Caki2 (cell line): ENCODE measurements around the gene NWD2. TPM values are rescaled to one million over a fixed set of nuclear protein-coding genes. Genes with fewer than 3 reads are reported as not detected.
A peak's percentile ranks its signal among the peaks of the same experiment; 100 is the strongest.
"Not testable (repeated sequence)": the region's sequence is repeated elsewhere in the genome, so short reads cannot be mapped to it uniquely, and the experiment has no call there.

ENCODE experiments used
- DNase-seq: peaks from one replicate; pipeline ENCODE4 v3.0.0-alpha.2; 2015; ENCODE audit warnings: low read depth
- in situ Hi-C: cut with HindIII; loops from 2 replicates; pipeline ENCODE4 v1.10.0; 2016; ENCODE audit warnings: low sequenced_read_pairs, low pct_unique_long_range_greater_than_20kb, mixed read lengths
- total RNA-seq: library from RNA; depleted of rRNA; stranded (reverse); fragments of >200 nt; shearing (Covaris generic); gene quantifications from 2 replicates; pipeline ENCODE4 v1.2.3, GENCODE V29; 2014; ENCODE audit warnings: low replicate concordance

NWD2 gene
- total RNA-seq, 1 experiment from 2014 or later, result not detected

GRCh38 chr4:37383579-37384229 lies 139.2 kb downstream of the NWD2 start:
- in situ Hi-C loops, result no loop called here

GRCh38 chr4:37385424-37385823 lies 140.9 kb downstream of the NWD2 start:
- no peak for DNase-seq
- in situ Hi-C loops, result no loop called here

More at GRCh38 chr4:37383579-37384229, 139.2 kb downstream of the NWD2 start:
- peak; percentile 25 for DNase-seq

GRCh38 chr4:37388681-37389365 lies 144.3 kb downstream of the NWD2 start:
- DNase-seq, result no peak
- in situ Hi-C loops, result no loop called here

DNA sequence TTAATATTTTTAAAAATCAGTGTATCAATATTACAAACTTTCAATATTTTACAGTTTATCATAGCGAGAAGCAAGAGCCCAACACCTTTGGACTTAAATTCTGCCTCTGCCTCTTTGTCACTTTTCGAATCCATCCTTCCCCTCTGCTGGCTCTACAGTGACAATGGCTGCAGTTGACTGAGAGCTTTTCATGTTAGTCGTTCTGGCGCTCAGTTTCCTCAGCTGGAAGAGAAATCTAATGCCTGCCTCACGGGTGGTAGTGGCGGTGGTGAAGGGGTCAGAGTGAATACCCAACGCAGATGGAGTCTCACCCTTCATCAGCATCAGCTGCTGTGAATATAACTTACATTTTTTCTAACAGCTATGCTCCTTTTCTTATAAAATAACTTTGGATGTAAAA lies 144.8 kb downstream of the NWD2 start:
- DNase-seq, result no peak
- in situ Hi-C loops, result no loop called here

GRCh38 chr4:37389967-37390580 lies 145.5 kb downstream of the NWD2 start:
- peak; percentile 27 for DNase-seq
- in situ Hi-C loops, result no loop called here

GRCh38 chr4:37392521-37393255 lies 148.1 kb downstream of the NWD2 start:
- in situ Hi-C loops, result no loop called here
- no peak for DNase-seq

DNA sequence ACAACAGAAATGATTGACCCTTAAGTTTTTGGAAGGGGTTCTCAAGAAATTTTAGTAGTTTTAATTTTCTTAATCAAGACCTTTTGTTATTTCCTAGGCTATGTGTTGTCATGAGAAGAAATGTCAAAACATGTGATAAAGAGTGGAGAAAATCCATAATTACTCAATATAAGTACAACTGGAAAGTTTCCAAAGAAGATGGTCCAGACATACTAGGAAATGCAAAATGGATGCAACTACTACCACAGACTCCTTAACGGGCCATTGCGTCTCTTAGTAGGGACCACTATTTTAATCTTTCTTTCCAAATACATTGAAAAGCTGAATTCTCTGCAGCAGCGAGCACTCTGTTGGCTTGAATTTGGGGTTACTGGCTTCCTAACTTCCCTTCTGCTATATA lies 148.8 kb downstream of the NWD2 start:
- in situ Hi-C loops, result no loop called here
- no peak for DNase-seq

DNA sequence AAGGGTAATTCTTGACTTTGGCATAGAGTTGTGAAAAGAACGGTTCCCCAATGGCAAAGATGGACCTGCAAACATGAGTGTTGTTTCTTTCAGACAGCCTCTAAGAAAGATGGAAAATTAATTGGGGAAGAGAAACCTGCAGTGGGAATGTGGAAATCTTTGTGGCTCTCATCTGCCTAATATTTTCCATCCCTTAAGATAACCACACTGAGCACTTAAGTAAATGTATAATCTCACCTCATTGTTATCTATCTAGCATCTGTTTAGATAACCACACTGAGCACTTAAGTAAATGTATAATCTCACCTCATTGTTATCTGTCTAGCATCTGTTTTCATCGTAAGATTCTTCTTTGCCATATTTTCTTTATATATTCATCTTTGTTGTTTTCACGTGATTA lies 149.3 kb downstream of the NWD2 start:
- in situ Hi-C loops, result no loop called here

GRCh38 chr4:37397505-37397904 lies 153.0 kb downstream of the NWD2 start:
- no peak for DNase-seq
- in situ Hi-C loops, result no loop called here

More for the DNA sequence above, 149.3 kb downstream of the NWD2 start:
- DNase-seq, result no peak

DNA sequence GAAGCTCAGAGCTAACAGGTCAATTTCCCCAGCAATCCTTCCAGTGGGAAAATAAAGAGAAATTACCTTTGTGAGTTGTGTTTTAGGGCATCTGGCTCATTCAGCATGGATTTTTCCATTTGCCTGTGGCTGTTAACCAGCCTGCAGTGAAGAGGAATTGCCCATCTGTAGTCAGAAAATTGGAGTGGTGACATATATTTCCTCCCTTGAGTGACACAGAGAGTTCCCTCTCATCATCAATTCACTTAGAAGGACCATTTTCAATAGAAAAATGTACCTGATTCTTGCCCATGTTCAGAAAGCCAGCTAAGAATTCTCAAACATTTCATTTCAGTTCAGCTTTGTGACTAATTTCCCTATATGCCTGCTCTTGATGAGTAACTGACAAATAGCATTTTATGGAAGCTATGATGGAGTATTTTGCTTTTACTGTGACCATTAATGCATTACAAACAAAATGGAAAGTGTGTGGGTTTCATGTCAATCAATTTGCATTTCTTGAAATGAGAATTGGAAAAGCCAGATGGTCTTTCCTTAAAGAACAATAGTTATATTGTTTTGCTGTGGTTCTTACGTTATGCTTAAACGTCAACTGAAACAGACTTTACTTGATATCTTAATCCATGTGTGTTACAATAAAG lies 155.8 kb downstream of the NWD2 start:
- in situ Hi-C loops, result no loop called here
- DNase-seq, result no peak

DNA sequence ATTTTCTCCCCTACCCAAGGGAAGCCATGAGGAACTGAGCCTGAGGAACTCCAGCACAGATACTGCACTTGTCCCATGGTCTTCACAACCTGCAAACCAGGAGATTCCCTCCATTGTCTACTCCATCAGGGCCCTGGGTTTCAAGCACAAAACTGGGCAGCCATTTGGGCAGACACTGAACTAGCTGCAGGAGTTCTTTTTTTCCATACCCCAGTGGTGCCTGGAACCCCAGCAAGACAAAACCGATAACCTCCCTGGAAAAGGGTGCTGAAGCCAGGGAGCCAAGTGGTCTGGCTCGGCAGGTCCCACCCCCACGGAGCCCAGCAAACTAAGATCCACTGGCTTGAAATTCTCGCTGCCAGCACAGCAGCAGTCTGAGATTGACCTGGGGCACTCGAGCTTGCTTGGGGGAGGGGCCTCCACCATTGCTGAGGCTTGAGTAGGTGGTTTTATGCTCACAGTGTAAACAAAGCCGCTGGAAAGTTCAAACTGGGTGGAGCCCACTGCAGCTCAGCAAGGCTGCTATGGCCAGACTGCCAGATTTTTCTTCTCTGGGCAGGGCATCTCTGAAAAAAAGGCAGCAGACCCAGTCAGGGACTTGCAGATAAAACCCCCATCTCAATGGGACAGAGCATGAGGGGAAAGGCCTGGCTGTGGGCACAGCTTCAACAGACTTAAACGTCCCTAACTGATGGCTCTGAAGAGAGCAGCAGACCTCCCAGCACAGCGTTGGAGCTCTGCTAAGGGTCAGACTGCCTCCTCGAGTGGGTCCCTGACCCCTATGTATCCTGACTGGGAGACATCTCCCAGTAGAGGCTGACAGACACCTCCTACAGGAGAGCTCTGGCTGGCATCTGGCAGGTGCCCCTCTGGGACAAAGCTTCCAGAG lies 163.6 kb downstream of the NWD2 start:
- DNase-seq, in situ Hi-C loops: not testable (repeated sequence)

- DNase-seq, in situ Hi-C loops: not testable (repeated sequence)
These were observed 169.1 kb downstream of the NWD2 start for GRCh38 chr4:37413612-37414011.

DNA sequence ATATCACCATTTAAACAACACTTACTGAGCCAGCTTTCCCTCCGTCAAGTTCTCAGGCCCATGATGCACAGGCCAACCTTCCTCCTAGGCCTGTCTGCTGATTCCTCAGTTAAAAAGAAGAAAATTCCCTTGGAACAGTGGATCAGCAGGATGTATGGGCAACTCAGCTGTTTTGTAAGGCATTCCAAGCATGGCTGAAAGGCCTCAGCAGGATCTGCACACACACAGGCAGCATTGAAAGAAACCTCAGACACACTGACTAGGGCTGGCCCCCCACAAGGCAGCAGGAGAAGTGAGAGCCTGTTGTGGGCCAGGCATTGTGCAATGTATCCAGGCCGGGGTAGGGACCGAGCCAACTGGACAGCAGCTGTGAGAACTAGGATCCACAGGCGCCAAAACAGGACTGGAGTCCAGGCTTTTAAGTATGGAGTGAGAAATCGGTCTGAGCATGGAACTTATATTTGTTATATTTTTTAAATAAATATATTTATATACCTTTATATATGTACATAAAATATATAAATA lies 171.4 kb downstream of the NWD2 start:
- DNase-seq, result no peak
- in situ Hi-C loops, result no loop called here

- no peak for DNase-seq
- in situ Hi-C loops, result no loop called here
These were observed 177.1 kb downstream of the NWD2 start for GRCh38 chr4:37421614-37422013.

DNA sequence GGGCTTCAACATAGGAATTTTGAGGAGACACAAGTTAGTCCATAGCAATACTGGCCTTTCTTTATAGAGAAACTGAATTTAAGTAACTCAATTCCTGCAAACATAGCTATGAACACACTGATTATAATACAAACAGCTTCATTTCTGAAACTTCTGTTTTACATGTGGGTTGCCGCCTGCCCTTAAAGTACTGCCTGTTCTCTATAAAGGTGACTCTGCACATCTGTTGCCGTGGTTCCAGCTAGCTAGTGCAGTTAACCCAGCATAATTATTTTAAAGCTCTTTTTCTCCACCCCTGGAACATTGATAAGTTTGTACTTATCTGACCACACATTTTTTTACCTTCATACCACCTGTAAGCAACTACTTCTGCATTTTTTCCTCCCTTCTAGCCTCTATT lies 177.6 kb downstream of the NWD2 start:
- DNase-seq, result no peak
- in situ Hi-C loops, result no loop called here

GRCh38 chr4:37422638-37423037 lies 178.1 kb downstream of the NWD2 start:
- in situ Hi-C loops, result no loop called here
- no peak for DNase-seq

GRCh38 chr4:37423310-37423709 lies 178.8 kb downstream of the NWD2 start:
- in situ Hi-C loops, result no loop called here
- DNase-seq, result no peak
